ENCODE results near the gene TRNT1. TPM values are rescaled to one million over a fixed set of nuclear protein-coding genes. Genes with fewer than 3 reads are reported as not detected.
A peak's percentile ranks its signal among the peaks of the same experiment; 100 is the strongest.

TRNT1 gene
- total RNA-seq (2014; rRNA removed; shearing (Covaris generic)), result 14.3 and 14.7 TPM in 2 replicates

DNA sequence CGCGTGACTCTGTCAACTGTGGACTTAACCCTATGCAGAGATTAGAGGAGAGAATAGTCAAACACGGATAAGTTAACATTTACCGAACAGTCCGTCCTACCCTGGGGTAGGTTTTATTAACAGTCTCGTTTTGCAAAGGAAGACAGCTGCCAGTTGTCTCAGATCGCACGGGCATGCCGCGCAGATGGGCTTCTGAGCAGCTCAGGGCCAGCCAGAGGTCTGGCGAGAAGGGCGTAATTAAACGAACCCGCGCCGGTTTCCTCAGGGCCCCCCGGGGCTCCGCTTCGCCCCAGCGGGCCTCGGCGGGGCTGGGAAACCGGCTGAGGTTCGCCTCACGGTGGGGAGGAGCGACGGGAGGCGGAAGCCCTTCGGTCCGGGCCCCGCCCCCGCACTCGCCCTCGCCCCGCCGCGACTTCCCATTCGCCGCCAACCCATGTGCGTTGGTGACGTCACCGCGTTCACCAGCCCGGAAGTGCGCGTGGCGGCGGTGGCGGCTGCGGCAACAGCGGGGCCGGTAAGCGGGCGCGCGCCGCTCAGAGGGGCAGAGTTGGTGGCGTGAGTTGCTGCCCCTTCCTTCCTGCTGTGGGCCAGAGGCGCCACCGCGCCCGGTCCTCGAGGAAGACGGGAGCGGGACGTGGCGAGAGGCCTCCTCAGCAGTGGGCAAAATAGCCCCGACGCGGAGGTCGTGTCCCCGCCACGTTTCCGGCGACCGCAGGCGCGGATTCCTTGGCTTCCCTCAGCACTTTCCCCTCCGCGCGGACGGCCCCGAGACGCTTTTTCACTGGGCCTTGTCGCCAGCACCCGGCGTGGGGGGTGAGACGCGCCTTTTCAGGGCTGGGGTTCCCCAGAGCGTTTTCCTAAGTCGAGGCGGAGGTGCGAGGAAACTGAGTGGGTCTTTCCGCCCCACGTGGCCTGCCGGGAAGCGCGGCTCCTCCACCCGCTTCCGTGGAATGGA lies at the start of gene TRNT1:
TRNT1 (plus strand) TSS at position 464 of the 955 bp plus-strand sequence. CDS start 2,101 bp downstream, outside the sequence.
- Histone ChIP-seq H3K27me3 (ENCODE audit: control insufficient read depth, insufficient read depth, low read length) (no peaks in the 10 kb centered on the region), H3K4me3 (ENCODE audit: insufficient read depth, low read depth, low read length) (peak within 1 kb of the TSS; percentile 97), H3K36me3 (replicated peaks; ENCODE audit: control insufficient read depth, insufficient read depth, low read length) (peaks cover 10% of the 10 kb centered on the region)
- peak; percentile 96 for DNase-seq

DNA sequence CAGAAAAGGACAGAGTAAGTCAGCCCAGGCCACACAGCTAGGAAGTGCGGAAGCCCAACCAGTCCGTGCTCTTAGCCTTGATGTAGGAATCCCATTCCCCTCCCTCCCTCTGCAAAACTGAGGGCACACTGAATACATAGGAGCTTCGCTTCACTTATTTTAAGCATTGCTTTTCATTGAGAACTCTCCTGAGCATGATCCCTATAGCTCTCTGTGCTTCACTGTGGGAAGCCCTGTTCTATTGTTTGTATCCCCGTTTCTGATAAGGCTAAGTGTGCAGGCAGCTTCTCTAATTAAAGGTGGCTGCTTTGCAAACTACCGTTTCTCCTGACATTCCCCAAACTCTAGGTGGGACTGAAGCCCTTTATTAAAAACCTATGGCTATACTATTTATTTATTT lies 46.4 kb upstream of the TRNT1 start:
- H3K36me3 ChIP-seq (replicated peaks; ENCODE audit: control insufficient read depth, insufficient read depth, low read length), result no peaks in the 10 kb centered on the region
- DNase-seq, result peak; percentile 35
- no peaks in the 10 kb centered on the region for H3K27me3 ChIP-seq (ENCODE audit: control insufficient read depth, insufficient read depth, low read length)
- no peak overlapping the region for H3K4me3 ChIP-seq (ENCODE audit: insufficient read depth, low read depth, low read length)

- Histone ChIP-seq H3K36me3 (replicated peaks; ENCODE audit: control insufficient read depth, insufficient read depth, low read length) (no peaks in the 10 kb centered on the region), H3K4me3 (ENCODE audit: insufficient read depth, low read depth, low read length) (no peak overlapping the region), H3K27me3 (ENCODE audit: control insufficient read depth, insufficient read depth, low read length) (no peaks in the 10 kb centered on the region)
- DNase-seq, result no peak
Observed at GRCh38 chr3:3081381-3082233, 45.1 kb upstream of the TRNT1 start.

- H3K36me3 ChIP-seq (replicated peaks; ENCODE audit: control insufficient read depth, insufficient read depth, low read length), result no peaks in the 10 kb centered on the region
- no peak for DNase-seq
Observed at GRCh38 chr3:3082234-3082924, 44.4 kb upstream of the TRNT1 start.

DNA sequence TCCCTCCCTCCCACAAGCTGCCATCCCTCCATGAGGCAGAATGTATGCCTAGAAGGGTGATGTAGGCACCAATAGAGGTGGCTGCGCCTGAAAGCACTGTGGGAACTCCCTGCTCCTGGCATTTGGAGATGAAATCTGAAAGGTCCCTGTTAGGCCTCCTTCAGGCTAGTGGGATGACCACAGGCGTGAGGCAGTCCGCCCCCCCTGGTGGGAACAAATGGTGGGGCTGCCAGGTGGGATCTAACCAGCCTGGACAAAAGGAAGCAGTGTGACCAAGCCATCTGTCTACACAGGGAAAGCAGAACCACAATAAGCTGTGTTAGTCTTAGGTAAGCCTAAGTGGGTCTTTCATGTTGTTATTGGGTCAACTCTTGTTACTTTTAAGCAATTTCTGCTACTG lies 41.9 kb upstream of the TRNT1 start:
- no peak for DNase-seq
- Histone ChIP-seq H3K36me3 (replicated peaks; ENCODE audit: control insufficient read depth, insufficient read depth, low read length) (no peaks in the 10 kb centered on the region), H3K27me3 (ENCODE audit: control insufficient read depth, insufficient read depth, low read length) (no peaks in the 10 kb centered on the region), H3K4me3 (ENCODE audit: insufficient read depth, low read depth, low read length) (no peak overlapping the region)

More at GRCh38 chr3:3082234-3082924, 44.4 kb upstream of the TRNT1 start:
- Histone ChIP-seq H3K27me3 (ENCODE audit: control insufficient read depth, insufficient read depth, low read length) (no peaks in the 10 kb centered on the region), H3K4me3 (ENCODE audit: insufficient read depth, low read depth, low read length) (no peak overlapping the region)

- no peaks in the 10 kb centered on the region for H3K27me3 ChIP-seq (ENCODE audit: control insufficient read depth, insufficient read depth, low read length)
- no peak overlapping the region for H3K4me3 ChIP-seq (ENCODE audit: insufficient read depth, low read depth, low read length)
- H3K36me3 ChIP-seq (replicated peaks; ENCODE audit: control insufficient read depth, insufficient read depth, low read length), result no peaks in the 10 kb centered on the region
- DNase-seq, result no peak
Observed at GRCh38 chr3:3085782-3086181, 41.0 kb upstream of the TRNT1 start.

DNA sequence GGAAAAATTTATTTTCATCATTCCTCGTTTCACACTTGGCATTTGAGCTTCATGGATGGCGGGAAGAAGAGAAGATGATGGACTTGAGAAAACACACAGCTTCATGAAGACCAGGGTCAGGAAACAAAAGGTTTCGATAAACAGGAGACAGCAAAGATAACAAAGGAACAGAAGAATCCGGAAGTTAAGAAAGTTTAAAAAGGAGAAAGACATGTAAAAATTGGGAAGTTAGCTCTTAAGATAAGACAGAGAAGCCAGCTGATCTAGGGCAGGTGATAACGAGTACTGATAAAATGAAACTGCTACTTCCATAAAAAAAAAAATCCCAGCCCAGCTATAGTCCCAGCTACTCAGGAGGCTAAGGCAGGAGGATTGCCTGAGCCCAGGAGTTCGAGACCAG lies 40.5 kb upstream of the TRNT1 start:
- no peaks in the 10 kb centered on the region for H3K36me3 ChIP-seq (replicated peaks; ENCODE audit: control insufficient read depth, insufficient read depth, low read length)
- no peaks in the 10 kb centered on the region for H3K27me3 ChIP-seq (ENCODE audit: control insufficient read depth, insufficient read depth, low read length)
- no peak overlapping the region for H3K4me3 ChIP-seq (ENCODE audit: insufficient read depth, low read depth, low read length)
- no peak for DNase-seq

GRCh38 chr3:3087279-3087678 lies 39.5 kb upstream of the TRNT1 start:
- no peak for DNase-seq
- Histone ChIP-seq H3K27me3 (ENCODE audit: control insufficient read depth, insufficient read depth, low read length) (no peaks in the 10 kb centered on the region), H3K4me3 (ENCODE audit: insufficient read depth, low read depth, low read length) (no peak overlapping the region)

GRCh38 chr3:3087716-3088465 lies 38.8 kb upstream of the TRNT1 start:
- no peak for DNase-seq
- H3K36me3 ChIP-seq (replicated peaks; ENCODE audit: control insufficient read depth, insufficient read depth, low read length), result no peaks in the 10 kb centered on the region
- no peak overlapping the region for H3K4me3 ChIP-seq (ENCODE audit: insufficient read depth, low read depth, low read length)
- H3K27me3 ChIP-seq (ENCODE audit: control insufficient read depth, insufficient read depth, low read length), result no peaks in the 10 kb centered on the region

More at GRCh38 chr3:3087279-3087678, 39.5 kb upstream of the TRNT1 start:
- H3K36me3 ChIP-seq (replicated peaks; ENCODE audit: control insufficient read depth, insufficient read depth, low read length), result no peaks in the 10 kb centered on the region

DNA sequence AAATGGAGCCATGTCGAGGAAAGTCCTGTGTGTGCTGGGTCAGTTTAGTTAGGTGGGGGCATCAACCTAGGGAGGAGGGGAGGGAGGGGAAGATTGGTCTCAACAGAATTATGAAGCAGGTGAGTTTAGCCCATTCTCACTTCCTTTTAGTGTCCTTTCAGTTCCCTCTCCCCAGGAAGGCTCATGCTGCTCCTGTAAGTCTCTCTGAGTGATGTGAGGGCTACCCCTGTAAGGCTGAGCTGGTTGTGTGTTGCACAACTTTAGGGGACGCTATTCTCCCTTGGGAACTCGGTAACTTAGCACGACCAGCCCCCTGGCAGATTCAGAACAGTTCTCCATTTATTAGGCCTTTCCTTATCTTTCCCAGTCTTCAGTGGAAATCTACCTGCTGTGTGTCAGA lies 37.7 kb upstream of the TRNT1 start:
- Histone ChIP-seq H3K27me3 (ENCODE audit: control insufficient read depth, insufficient read depth, low read length) (no peaks in the 10 kb centered on the region), H3K4me3 (ENCODE audit: insufficient read depth, low read depth, low read length) (no peak overlapping the region)

DNA sequence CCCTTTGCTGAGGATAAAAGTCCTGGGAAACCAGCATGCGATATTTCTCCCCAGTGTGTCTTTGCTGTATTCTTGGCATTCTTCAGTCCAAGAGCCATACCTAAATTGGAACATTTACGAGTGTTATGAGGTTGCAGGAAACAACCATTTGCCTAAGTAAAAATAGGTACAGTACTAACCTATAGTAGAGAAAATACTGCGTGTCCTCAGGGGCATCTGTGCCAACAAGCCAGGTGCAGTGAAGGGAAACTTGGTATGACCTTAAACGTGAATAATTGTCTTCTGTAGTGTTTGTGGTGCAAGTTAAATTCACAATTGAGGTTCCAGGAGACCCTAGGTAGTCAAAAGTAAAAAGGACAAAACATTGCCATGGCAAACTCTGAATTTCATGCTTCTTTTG lies 28.8 kb upstream of the TRNT1 start:
- no peaks in the 10 kb centered on the region for H3K36me3 ChIP-seq (replicated peaks; ENCODE audit: control insufficient read depth, insufficient read depth, low read length)
- no peak overlapping the region for H3K4me3 ChIP-seq (ENCODE audit: insufficient read depth, low read depth, low read length)
- no peaks in the 10 kb centered on the region for H3K27me3 ChIP-seq (ENCODE audit: control insufficient read depth, insufficient read depth, low read length)
- no peak for DNase-seq

More for the DNA sequence above, 37.7 kb upstream of the TRNT1 start:
- DNase-seq, result no peak
- H3K36me3 ChIP-seq (replicated peaks; ENCODE audit: control insufficient read depth, insufficient read depth, low read length), result no peaks in the 10 kb centered on the region

- Histone ChIP-seq H3K4me3 (ENCODE audit: insufficient read depth, low read depth, low read length) (no peak overlapping the region), H3K27me3 (ENCODE audit: control insufficient read depth, insufficient read depth, low read length) (no peaks in the 10 kb centered on the region), H3K36me3 (replicated peaks; ENCODE audit: control insufficient read depth, insufficient read depth, low read length) (no peaks in the 10 kb centered on the region)
- DNase-seq, result no peak
Observed at GRCh38 chr3:3101660-3102458, 24.9 kb upstream of the TRNT1 start.

- no peak for DNase-seq
- H3K4me3 ChIP-seq (ENCODE audit: insufficient read depth, low read depth, low read length), result no peak overlapping the region
- no peaks in the 10 kb centered on the region for H3K36me3 ChIP-seq (replicated peaks; ENCODE audit: control insufficient read depth, insufficient read depth, low read length)
- no peaks in the 10 kb centered on the region for H3K27me3 ChIP-seq (ENCODE audit: control insufficient read depth, insufficient read depth, low read length)
Observed at GRCh38 chr3:3102751-3103150, 24.0 kb upstream of the TRNT1 start.

Data from H7 (cell line).